Sigmoid colon (tissue), 7 donors: Measurements from ENCODE around the gene DSC3. TPM values are rescaled to one million over a fixed set of nuclear protein-coding genes. Genes with fewer than 3 reads are reported as not detected.

Experiments
- DNase-seq: peaks from one replicate; pipeline ENCODE4 v3.0.0-alpha.2; 2019
- H3K27ac ChIP-seq, 4 donors: fragments of 200-600 bp; sonication (generic); one replicate each; pipeline ENCODE4 v1.5.1; 2016 to 2019; ENCODE audit warnings: mild to moderate bottlenecking in 1 of 4
- H3K27me3 ChIP-seq, 3 donors: fragments of 200-600 bp; sonication (generic); one replicate each; pipeline ENCODE4 v1.5.1; 2019; ENCODE audit warnings: mild to moderate bottlenecking in 1 of 3
- H3K36me3 ChIP-seq, 4 donors: fragments of 200-600 bp; sonication (generic); one replicate each; pipeline ENCODE4 v1.5.1; 2016 to 2019
- H3K4me1 ChIP-seq, 4 donors: fragments of 200-600 bp; sonication (generic); one replicate each; pipeline ENCODE4 v1.5.1; 2017 to 2019
- H3K4me3 ChIP-seq, 4 donors: fragments of 200-600 bp; sonication (generic); one replicate each; pipeline ENCODE4 v1.5.1; 2017 to 2019; ENCODE audit warnings: mild to moderate bottlenecking in 2 of 4, moderate library complexity in 1 of 4
- H3K9me3 ChIP-seq, 4 donors: fragments of 200-600 bp in 3 of 4; sonication (generic) in 3 of 4; one replicate each; pipeline versions ENCODE4 v1.5.1 to v1.6.1; 2013 to 2019
- CTCF ChIP-seq, 4 experiments: fragments of 450-650 bp in 3 of 4; fragments of 200-600 bp in 1 of 4; IDR thresholded peaks; one replicate each; pipeline ENCODE4 v1.5.1; 2016 to 2019; ENCODE audit warnings: antibody characterized with exemption in 4 of 4, mild to moderate bottlenecking in 3 of 4, moderate library complexity in 2 of 4
- EP300 ChIP-seq, 4 donors: sonication (generic); formaldehyde crosslinking; IDR thresholded peaks; one replicate each; pipeline ENCODE4 v1.6.1; 2017; ENCODE audit warnings: antibody characterized with exemption in 4 of 4
- POLR2A ChIP-seq, 2 donors: fragments of 450-650 bp; IDR thresholded peaks; one replicate each; pipeline ENCODE4 v1.6.1; 2016; ENCODE audit warnings: antibody characterized with exemption in 2 of 2, mild to moderate bottlenecking in 2 of 2, moderate library complexity in 2 of 2
- POLR2AphosphoS5 ChIP-seq, 4 donors: sonication (generic); formaldehyde crosslinking; IDR thresholded peaks; one replicate each; pipeline ENCODE4 v1.6.1; 2017; ENCODE audit warnings: antibody characterized with exemption in 4 of 4
- WGBS, 2 donors: extraction: QIAGEN DNeasy Blood & Tissue Kit; methylation state at CpG; one replicate each; pipeline ENCODE4 v1.1.7; 2013; 5-methylcytosine and 5-hydroxymethylcytosine counted together
- intact Hi-C: fragments of 100-400 bp; cut with DNase I; formaldehyde crosslinking; loops from one replicate; pipeline ENCODE4 v1.15.1; 2023
- polyA plus RNA-seq, 3 donors: library from polyadenylated mRNA; stranded (reverse); fragments of 200-250 nt; gene quantifications; one replicate each; pipeline ENCODE4 v1.2.3, GENCODE V29; 2013
- total RNA-seq, 4 donors: library from RNA; depleted of rRNA; stranded (reverse); fragments of >200 nt; gene quantifications; one replicate each; pipeline ENCODE4 v1.1.0, GENCODE V29; 2016
- donor health status: healthy with polysubstance abuse.
- donor health status: Bipolar disorder and iron deficiency.
- donor health status: healthy.

DSC3 gene
- total and polyA plus RNA-seq, 7 donors, result under 0.01 to 0.49 (median 0.04) TPM; not detected in 3

DNA sequence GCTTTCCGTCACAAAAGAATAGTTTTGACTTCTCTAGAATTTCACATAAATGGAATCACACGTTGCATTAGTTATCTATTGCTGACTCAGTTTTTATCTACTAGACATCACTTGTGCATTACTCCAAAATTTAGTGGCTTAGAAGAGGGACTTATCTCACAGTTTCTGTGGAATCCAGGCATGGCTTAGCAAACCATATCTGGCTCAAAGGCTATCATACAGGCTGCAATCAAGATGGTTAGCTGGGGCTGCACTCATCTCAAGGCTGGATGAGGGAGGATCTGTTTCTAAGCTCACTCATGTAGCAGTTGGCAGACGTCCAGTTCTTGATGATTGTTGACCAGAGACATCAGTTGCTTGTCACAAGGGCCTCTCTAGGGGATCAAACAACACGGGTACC, 6.6 kb upstream of the DSC3 start:
- TF ChIP-seq EP300 (IDR thresholded peaks at IDR 0.05), result no peak
- TF ChIP-seq POLR2A (IDR thresholded peaks at IDR 0.05), result no peak
- TF ChIP-seq POLR2AphosphoS5 (IDR thresholded peaks at IDR 0.05), result no peak
- WGBS, 2 donors, result 45 to 59% methylated on average over 4 of the region's 4 CpGs
- intact Hi-C loops, result no loop called here
- H3K9me3 ChIP-seq, result no peaks in the 10 kb centered on the region
- H3K27me3 ChIP-seq, result peaks cover 0 to 5% (median 1%) of the 10 kb centered on the region in 3 donors
- no peaks in the 10 kb centered on the region for H3K36me3 ChIP-seq
- H3K4me1 ChIP-seq, result no peaks in the 10 kb centered on the region
- H3K4me3 ChIP-seq, result no peak overlapping the region
- DNase-seq, result no peak
- H3K27ac ChIP-seq, result no peak overlapping the region

DNA sequence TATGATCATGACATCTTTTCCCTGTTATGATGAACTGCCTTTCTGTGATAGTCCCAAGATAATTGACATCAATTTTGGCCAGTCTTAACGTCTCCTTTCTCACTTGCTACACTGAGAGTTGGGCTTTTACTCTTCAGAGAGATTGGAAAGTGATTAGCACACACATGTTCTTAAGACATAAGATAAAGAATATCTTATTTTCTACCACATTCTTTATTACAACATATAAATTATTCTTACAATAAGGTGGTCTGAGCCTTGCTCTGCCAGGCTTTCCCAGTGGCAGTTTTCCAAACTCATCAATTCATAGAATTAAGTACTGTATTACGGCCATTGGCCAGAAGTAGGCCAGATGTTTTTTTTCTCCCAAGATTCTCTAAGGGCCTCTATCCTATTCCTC, 5.7 kb upstream of the DSC3 start:
- WGBS, 2 donors, result 79 to 86% methylated on average over 2 of the region's 2 CpGs
- peaks cover 0 to 14% (median 3%) of the 10 kb centered on the region in 3 donors for H3K27me3 ChIP-seq
- DNase-seq, result no peak
- TF ChIP-seq POLR2AphosphoS5 (IDR thresholded peaks at IDR 0.05), result no peak
- no peaks in the 10 kb centered on the region for H3K9me3 ChIP-seq
- H3K36me3 ChIP-seq, result no peaks in the 10 kb centered on the region
- intact Hi-C loops, result no loop called here
- H3K27ac ChIP-seq, result no peak overlapping the region
- H3K4me1 ChIP-seq, result no peaks in the 10 kb centered on the region
- no peak overlapping the region for H3K4me3 ChIP-seq

DNA sequence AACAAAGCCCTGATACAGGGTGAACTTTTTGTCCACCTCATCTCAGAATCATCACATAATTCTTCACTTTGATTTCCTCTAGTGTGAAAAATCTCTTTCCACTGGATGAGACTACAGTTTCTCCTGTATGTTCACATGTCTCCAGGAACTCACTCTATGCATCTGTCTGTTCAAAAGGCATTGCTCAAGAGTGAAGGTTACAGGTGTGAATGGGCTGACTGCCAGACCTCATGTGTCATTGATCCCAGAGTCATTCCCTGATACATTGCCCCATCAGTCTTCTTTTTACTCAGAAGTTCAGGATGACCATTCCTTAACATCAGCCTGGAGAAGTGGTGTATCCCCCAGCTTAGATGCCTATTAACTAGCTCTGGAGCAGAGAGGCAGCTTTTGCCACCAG, 4.4 kb upstream of the DSC3 start:
- Histone ChIP-seq H3K4me3 (no peak overlapping the region), H3K27ac (no peak overlapping the region), H3K4me1 (peaks cover 0 to 11% (median 6%) of the 10 kb centered on the region in 4 donors), H3K27me3 (peaks cover 8 to 27% (median 15%) of the 10 kb centered on the region in 3 donors), H3K9me3 (no peaks in the 10 kb centered on the region), H3K36me3 (no peaks in the 10 kb centered on the region)
- TF ChIP-seq EP300 (IDR thresholded peaks at IDR 0.05) (no peak), CTCF (IDR thresholded peaks at IDR 0.05) (no peak), POLR2AphosphoS5 (IDR thresholded peaks at IDR 0.05) (no peak), POLR2A (IDR thresholded peaks at IDR 0.05) (no peak)
- DNase-seq, result no peak
- intact Hi-C loops, result no loop called here

GRCh38 chr18:31045599-31045998, 3.1 kb upstream of the DSC3 start:
- no peaks in the 10 kb centered on the region for H3K9me3 ChIP-seq
- H3K4me1 ChIP-seq, result peaks cover 0 to 24% (median 15%) of the 10 kb centered on the region in 4 donors
- peaks cover 18 to 41% (median 22%) of the 10 kb centered on the region in 3 donors for H3K27me3 ChIP-seq
- H3K36me3 ChIP-seq, result no peaks in the 10 kb centered on the region
- DNase-seq, result no peak
- intact Hi-C loops, result no loop called here
- H3K4me3 ChIP-seq, result no peak overlapping the region
- 81 to 90% methylated on average over 6 of the region's 6 CpGs for WGBS, 2 donors
- no peak for TF ChIP-seq POLR2A (IDR thresholded peaks at IDR 0.05)
- TF ChIP-seq EP300 (IDR thresholded peaks at IDR 0.05), result no peak
- no peak for TF ChIP-seq POLR2AphosphoS5 (IDR thresholded peaks at IDR 0.05)
- TF ChIP-seq CTCF (IDR thresholded peaks at IDR 0.05), result no peak
- H3K27ac ChIP-seq, result no peak overlapping the region

DNA sequence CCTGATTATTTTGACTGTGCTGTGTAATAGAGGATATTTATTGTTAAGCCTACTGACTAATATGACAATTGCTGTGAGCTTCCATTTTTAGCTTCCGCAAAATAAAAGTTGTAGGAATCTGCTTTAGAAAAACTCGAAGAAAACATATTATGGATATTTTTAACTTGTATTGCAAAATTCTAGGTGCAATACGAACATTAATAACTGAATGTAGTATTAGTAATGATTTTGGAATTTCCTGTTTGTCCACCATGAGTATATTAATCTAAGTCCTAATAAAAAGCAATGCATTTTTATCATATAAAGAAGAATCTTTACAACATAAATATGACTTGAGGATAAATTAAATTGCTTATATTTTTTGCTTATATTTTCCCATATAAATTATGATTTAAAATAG, 2.4 kb upstream of the DSC3 start:
- Histone ChIP-seq H3K36me3 (no peaks in the 10 kb centered on the region), H3K4me3 (no peak overlapping the region), H3K27ac (no peak overlapping the region), H3K4me1 (peaks cover 0 to 24% (median 15%) of the 10 kb centered on the region in 4 donors), H3K27me3 (peaks cover 25 to 47% (median 26%) of the 10 kb centered on the region in 3 donors), H3K9me3 (no peaks in the 10 kb centered on the region)
- DNase-seq, result no peak
- intact Hi-C loops, result no loop called here
- WGBS, 2 donors, result 89 to 90% methylated on average over 3 of the region's 3 CpGs
- TF ChIP-seq CTCF (IDR thresholded peaks at IDR 0.05) (no peak), POLR2AphosphoS5 (IDR thresholded peaks at IDR 0.05) (no peak), POLR2A (IDR thresholded peaks at IDR 0.05) (no peak), EP300 (IDR thresholded peaks at IDR 0.05) (no peak)

DNA sequence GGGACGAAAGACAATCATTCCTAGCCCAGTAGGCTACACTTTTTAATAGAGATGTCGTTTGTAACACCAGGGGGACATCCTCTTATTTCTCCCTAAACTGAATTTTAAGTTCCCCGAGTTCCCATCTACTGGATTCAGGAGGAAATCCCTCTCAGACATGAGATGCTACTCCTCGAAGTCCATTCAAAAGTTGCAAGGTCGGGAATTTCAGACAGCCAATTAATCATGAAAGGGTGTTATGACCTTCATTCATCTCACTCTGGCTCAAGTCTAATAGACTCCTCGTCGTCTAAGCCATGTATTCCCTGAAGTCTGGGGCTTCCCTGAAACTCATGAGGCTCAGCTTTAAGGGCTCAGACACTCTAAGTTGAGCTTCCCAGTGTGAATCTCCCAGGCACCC, 1.2 kb upstream of the DSC3 start:
- WGBS, 2 donors, result 72 to 82% methylated on average over 7 of the region's 7 CpGs
- Histone ChIP-seq H3K9me3 (no peaks in the 10 kb centered on the region), H3K27ac (no peak overlapping the region), H3K36me3 (no peaks in the 10 kb centered on the region), H3K4me1 (peaks cover 0 to 24% (median 15%) of the 10 kb centered on the region in 4 donors), H3K4me3 (no peak overlapping the region), H3K27me3 (peaks cover 28 to 60% (median 32%) of the 10 kb centered on the region in 3 donors)
- intact Hi-C loops, result no loop called here
- TF ChIP-seq EP300 (IDR thresholded peaks at IDR 0.05), result no peak
- no peak for TF ChIP-seq POLR2A (IDR thresholded peaks at IDR 0.05)
- no peak for TF ChIP-seq CTCF (IDR thresholded peaks at IDR 0.05)
- no peak for TF ChIP-seq POLR2AphosphoS5 (IDR thresholded peaks at IDR 0.05)
- DNase-seq, result no peak
